G401 (cell line): ENCODE data around the gene DNALI1. TPM values are rescaled to one million over a fixed set of nuclear protein-coding genes. Genes with fewer than 3 reads are reported as not detected.
A peak's percentile ranks its signal among the peaks of the same experiment; 100 is the strongest.
"Not testable (repeated sequence)": the region's sequence is repeated elsewhere in the genome, so short reads cannot be mapped to it uniquely, and the experiment has no call there.

Source experiments
- DNase-seq: peaks from one replicate; pipeline ENCODE4 v3.0.0-alpha.2; 2015; ENCODE audit warnings: low spot score
- in situ Hi-C: cut with HindIII; loops from 2 replicates; pipeline ENCODE4 v1.10.0; 2016; ENCODE audit warnings: low sequenced_read_pairs, mixed read lengths
- total RNA-seq: library from RNA; depleted of rRNA; stranded (reverse); fragments of >200 nt; shearing (Covaris generic); gene quantifications from 2 replicates; pipeline ENCODE4 v1.2.3, GENCODE V29; 2014

DNALI1 gene
- total RNA-seq, 1 experiment from 2014 or later = not detected

DNA sequence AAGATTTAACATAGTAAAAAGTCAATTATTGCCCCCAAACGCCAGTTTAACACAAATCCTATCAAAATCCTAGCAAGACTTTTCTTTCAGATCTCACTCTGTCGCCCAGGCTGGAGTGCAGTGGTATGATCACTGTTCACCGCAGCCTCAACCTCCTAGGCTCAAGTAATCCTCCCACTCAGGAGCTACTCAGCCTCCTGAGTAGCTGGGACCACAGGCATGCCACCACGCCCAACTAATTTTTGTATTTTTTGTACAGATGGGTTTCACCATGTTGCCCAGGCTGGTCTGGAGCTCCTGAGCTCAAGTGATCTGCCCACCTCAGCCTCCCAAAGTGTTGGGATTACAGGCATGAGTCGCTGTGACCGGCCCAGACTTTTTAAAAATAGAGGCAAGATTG lies 7.4 kb upstream of the DNALI1 start:
- in situ Hi-C loops = no loop called here

GRCh38 chr1:37553598-37553926 lies 3.2 kb upstream of the DNALI1 start:
- DNase-seq = no peak
- in situ Hi-C loops = no loop called here

More for the DNA sequence above, 7.4 kb upstream of the DNALI1 start:
- DNase-seq = no peak

GRCh38 chr1:37553927-37554808 lies 2.6 kb upstream of the DNALI1 start, which contains the start of gene SNIP1:
SNIP1 (minus strand) TSS chr1:37554293; CDS start chr1:37554229, 64 bp downstream.
- peak; percentile 96 for DNase-seq
- in situ Hi-C loops = no loop called here

GRCh38 chr1:37557402-37557801 lies 662 bp downstream of the DNALI1 start:
- in situ Hi-C loops = no loop called here
- DNase-seq = no peak

- DNase-seq = no peak
- in situ Hi-C loops = no loop called here
Observed at GRCh38 chr1:37558411-37558810, 1.7 kb downstream of the DNALI1 start.

DNA sequence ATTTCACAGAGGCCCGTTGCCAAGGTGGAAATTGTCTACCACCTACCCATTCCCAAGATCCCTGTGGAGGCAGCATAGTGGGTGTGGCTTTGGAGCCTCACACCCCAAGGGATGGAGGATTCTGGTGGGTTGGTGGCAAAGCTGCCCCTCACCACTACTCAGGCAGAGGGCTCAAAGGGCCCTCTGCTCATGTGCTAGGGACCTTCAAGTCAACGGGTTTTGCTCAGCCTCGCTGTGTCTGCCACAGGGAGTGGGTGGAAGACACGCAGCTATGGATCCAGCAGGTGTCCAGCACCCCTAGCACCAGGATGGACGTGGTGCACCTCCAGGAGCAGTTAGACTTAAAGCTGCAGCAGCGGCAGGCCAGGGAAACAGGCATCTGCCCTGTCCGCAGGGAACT lies 2.3 kb downstream of the DNALI1 start:
- in situ Hi-C loops = no loop called here
- no peak for DNase-seq

DNA sequence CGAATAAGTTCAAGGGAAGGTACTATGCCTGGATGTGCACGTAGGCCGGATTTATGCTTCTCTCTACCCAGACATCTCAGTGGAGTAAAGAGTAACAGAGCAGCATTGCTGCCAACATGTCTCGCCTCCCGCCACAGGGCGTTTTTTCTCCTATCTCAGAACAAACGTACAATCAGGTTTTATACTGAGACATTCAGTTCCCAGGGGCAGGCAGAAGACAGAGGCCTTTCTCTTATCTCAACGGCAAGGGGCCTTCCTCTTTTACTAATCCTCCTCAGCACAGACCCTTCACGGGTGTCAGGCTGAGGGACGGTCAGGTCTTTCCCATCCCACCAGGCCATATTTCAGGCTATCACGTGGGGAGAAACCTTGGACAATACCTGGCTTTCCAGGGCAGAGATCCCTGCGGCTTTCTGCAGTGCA lies 3.2 kb downstream of the DNALI1 start:
- in situ Hi-C loops, DNase-seq: not testable (repeated sequence)

- in situ Hi-C loops = no loop called here
- no peak for DNase-seq
Observed at GRCh38 chr1:37560401-37561132, 3.8 kb downstream of the DNALI1 start.

DNA sequence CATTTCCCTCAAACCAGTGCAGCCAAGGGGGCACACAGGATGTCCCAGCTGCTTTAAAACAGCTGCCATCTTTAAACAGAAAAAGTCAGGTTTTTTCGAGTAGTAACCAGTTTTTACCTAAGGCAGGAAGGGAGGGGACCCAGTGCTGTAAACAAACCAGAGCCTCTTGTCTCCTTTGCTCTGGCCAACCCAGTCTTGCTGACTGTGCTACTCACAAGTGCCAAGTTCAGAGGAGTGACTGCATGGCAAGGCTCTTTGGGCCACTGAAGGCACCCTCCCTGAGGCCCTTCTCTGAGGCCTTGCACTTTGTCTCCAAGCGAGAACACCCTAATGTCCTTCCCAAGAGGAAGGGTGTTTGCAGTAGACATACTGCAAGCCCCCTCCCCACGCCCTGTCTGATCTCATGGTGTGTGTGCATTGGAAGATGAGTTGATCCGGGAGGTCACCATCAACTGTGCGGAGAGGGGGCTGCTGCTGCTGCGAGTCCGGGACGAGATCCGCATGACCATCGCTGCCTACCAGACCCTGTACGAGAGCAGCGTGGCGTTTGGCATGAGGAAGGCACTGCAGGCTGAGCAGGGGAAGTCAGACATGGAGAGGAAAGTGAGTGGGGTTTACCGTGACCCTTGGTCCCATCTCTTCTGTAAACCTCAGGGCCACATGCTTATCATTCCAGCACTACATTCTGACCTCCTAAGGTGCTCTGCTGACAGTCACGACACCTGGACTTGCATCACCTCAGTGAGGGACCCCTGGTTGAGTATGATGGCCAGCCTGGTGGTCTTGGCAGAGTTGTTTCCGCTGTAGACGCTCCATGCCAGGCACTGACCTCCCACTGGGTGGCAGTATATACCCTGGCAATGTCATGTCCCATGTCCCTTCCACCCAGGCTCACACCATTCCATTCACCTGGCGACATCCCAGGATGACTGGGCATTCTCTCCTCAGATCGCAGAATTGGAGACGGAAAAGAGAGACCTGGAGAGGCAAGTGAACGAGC lies 4.7 kb downstream of the DNALI1 start:
- no peak for DNase-seq
- in situ Hi-C loops = no loop called here

GRCh38 chr1:37562984-37563383 lies 6.2 kb downstream of the DNALI1 start:
- no peak for DNase-seq
- in situ Hi-C loops = no loop called here

- in situ Hi-C loops = no loop called here
- DNase-seq = no peak
Observed at GRCh38 chr1:37564892-37565291, 8.2 kb downstream of the DNALI1 start.

DNA sequence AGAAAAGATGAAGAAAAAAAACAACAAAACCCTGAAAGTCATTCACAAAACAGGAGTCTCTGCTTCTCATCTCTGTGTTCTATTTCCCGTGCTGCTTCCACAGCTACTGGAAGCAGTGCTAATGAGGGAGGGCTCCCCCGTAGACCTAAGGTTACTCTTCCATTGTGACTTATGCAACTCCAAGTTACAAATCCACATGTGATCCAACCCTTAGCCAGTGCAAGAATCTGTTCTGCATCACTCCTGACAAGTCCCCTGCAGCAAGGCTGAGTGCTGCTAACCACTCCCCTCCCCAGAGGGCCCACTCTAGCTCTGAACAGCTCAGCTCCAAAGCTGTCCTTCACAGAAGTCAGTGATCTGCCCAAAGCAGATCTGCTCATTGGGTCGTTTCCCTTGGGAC lies 10.3 kb downstream of the DNALI1 start:
- DNase-seq = no peak
- in situ Hi-C loops = no loop called here

- no peak for DNase-seq
- in situ Hi-C loops = no loop called here
Observed at GRCh38 chr1:37570528-37571334, 14.0 kb downstream of the DNALI1 start.

GRCh38 chr1:37574834-37575480 lies 18.2 kb downstream of the DNALI1 start:
- in situ Hi-C loops = no loop called here
- no peak for DNase-seq

DNA sequence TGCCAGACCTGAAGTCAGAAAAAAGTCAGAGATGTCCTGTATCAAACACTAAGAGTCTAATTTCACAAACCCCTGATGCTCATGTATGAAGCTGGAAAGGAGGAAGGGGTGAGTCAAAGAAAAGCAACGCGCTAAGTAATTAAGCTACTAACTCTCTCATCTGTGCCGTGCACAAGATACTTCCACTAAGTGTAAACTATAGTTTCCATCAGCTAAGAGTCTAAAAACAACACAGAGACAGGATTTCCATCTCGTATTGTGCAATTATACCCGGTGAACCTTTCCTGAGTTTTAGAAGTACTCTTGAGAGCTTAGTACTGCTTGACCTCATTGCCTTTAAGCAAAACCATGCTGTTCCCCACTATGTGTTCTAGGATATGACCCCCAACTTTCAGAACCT lies 19.0 kb downstream of the DNALI1 start:
- no peak for DNase-seq
- in situ Hi-C loops = no loop called here

GRCh38 chr1:37584544-37584943 lies 27.8 kb downstream of the DNALI1 start:
- in situ Hi-C loops, DNase-seq: not testable (repeated sequence)

DNA sequence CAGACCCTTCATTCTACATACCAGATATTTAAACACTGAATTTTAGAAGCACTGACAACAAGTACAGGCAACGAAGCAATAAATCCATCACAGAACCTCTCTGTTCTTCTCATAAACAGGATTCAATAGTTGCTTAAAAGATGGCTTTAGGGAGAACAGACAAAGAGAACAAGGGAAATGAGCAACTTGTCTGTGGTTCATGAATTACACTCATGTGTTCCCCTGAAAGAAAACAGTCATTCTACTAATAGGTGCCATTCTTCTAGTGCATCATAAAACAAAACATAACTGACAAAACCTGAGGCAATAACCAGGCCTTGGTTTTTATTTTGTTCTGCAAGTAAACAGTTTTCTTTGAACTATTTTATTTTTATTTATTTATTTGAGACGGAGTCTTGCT lies 32.2 kb downstream of the DNALI1 start:
- DNase-seq = no peak
- in situ Hi-C loops = no loop called here

DNA sequence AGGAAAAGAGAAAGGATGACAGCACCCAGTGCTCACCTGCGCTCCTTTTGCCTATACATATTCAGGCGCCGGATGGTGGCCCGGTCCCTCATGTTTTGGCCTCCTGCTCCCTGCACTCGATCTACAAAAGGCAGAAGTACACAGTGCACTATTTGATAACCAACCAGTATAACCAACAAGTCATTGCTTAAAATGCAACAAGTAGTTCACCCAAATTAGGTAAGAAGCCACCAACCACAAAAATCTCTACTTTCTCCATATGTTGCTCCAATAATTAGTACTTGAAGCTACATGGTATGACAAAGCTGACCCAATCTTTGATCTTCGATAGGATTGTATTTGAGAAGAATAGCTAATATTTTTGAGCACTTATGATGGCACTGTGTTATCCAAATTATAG lies 37.0 kb downstream of the DNALI1 start:
- in situ Hi-C loops = no loop called here
- DNase-seq = no peak
